ENCODE data around the gene DES. TPM values are rescaled to one million over a fixed set of nuclear protein-coding genes. Genes with fewer than 3 reads are reported as not detected.

Gene DES
- total RNA-seq, 1 donor from 2014 or later = 3,588 TPM

DNA sequence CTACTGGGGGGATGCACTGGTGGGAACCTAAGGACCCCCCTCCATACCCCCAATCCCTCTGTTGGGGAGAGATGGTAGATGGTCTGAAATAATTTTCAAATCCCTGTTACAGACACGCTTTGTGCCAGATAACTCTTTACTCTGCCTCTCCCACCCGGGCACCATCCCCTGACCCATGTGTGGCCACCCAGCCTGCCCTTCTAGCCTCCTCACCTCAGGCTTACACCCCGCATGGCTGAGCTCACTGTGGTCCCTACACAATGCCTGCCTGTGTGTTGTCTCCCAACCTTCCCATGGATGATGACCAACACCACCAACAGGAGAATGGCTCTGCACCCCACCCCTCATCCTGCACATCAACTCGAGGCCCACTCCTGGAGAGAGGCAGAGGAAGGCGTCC, 31.4 kb downstream of the DES start:
- Histone ChIP-seq H3K9me3 (ENCODE audit: control insufficient read depth in 3 of 3, low read length in 3 of 3) (no peaks in the 10 kb centered on the region), H3K4me1 (ENCODE audit: control insufficient read depth in 3 of 3, insufficient read depth in 3 of 3, low read length in 3 of 3) (peaks cover 58 to 78% (median 69%) of the 10 kb centered on the region in 3 donors), H3K9ac (ENCODE audit: low read depth in 1 of 3, low read length in 3 of 3) (peak overlapping the region in 2 of 3 donors; percentile 10 to 12), H3K27me3 (ENCODE audit: control insufficient read depth in 3 of 3, insufficient read depth in 3 of 3, low read length in 3 of 3) (peaks cover 0 to 2% (median 0%) of the 10 kb centered on the region in 3 donors), H3K36me3 (ENCODE audit: control insufficient read depth in 3 of 3, insufficient read depth in 3 of 3, low read length in 3 of 3) (peaks cover 23 to 32% (median 25%) of the 10 kb centered on the region in 3 donors), H3K4me3 (ENCODE audit: low read length in 3 of 3) (no peak overlapping the region), H3K27ac (ENCODE audit: low read depth, low read length) (no peak overlapping the region)

DNA sequence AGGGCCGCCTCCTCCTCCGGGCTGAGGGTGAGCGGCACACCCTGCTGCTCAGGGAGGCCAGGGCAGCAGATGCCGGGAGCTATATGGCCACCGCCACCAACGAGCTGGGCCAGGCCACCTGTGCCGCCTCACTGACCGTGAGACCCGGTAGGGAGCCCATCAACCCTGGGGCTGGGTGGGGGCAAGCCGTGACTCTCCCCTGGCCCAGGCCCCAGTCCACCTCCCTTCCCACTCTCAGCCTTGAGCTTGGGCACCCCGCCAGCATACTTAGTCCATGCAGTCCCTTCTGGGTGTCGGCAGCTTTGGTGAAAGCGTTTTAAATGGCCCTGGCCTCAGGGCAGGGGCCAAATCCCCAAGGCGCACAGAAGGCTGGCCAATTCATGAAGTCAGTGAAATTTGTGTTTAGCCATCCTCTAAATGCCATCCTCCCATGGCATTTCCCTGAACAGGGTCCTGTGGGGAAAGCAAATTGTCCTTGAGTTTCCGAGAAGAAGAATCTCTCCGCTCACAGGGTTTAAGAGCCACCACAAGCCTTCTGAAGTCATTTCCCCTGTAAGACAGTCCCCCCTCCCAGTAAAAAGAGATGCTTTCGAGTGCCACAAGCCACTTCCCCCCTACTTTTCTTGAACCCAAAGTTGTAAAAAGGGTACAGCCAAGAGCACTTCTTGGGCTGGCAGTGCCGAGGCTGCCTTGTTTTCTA, 33.6 kb downstream of the DES start:
- H3K9me3 ChIP-seq (ENCODE audit: control insufficient read depth in 3 of 3, low read length in 3 of 3) = no peaks in the 10 kb centered on the region
- peak overlapping the region; percentile 79 for H3K27ac ChIP-seq (ENCODE audit: low read depth, low read length)
- peaks cover 50 to 76% (median 69%) of the 10 kb centered on the region in 3 donors for H3K4me1 ChIP-seq (ENCODE audit: control insufficient read depth in 3 of 3, insufficient read depth in 3 of 3, low read length in 3 of 3)
- H3K4me3 ChIP-seq (ENCODE audit: low read length in 3 of 3) = peak overlapping the region in 1 of 3 donors; percentile 35
- H3K27me3 ChIP-seq (ENCODE audit: control insufficient read depth in 3 of 3, insufficient read depth in 3 of 3, low read length in 3 of 3) = peaks cover 0 to 2% (median 0%) of the 10 kb centered on the region in 3 donors
- H3K36me3 ChIP-seq (ENCODE audit: control insufficient read depth in 3 of 3, insufficient read depth in 3 of 3, low read length in 3 of 3) = peaks cover 25 to 28% (median 25%) of the 10 kb centered on the region in 3 donors
- peak overlapping the region; percentile 27 to 78 (median 65) for H3K9ac ChIP-seq (ENCODE audit: low read depth in 1 of 3, low read length in 3 of 3)

DNA sequence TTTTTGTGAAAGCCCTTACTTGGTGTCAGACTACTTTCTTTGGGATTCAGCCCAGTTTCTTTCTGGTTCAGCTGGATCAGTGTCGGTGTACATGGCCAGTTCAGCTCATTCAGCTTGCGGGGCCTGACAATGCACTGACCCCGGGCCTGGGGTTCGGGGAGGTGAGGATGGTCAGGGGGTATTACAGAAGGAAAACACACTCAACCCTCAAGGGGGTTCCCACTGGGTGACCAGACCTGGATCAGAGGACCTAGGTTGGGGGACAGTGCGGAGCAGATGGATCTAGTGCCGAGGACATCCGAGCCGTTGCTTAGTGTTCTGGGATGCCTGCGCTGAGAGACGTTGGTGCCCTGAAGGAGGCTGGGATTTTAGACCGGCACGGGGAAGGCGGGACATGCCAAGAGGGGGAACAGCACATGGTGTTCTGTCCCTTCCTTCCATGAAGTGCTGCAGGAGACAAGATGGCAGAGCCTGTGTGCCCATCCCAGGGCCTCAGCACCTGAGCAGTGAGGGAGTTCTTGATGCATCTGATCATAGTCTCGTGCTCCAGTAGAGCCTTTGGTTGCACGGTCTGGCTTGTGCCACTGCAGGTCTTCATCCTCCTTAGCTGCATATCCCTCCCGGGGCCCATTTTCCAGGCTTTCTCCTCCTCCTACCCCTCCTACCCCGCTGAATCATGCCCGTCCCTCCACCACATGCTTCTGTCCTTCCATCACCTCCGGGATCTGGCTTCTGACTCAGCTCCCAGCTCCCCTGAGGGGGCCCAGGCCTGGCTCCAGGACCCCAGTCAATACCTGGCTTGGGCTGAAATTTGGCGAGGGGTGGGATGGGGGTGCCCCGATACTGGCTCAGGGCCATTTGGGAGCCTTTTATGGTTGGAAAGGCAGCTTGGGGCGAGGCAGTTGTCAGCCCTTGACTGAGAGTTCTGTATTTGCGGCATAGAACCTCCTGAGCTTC, 34.5 kb downstream of the DES start:
- peak overlapping the region; percentile 79 for H3K27ac ChIP-seq (ENCODE audit: low read depth, low read length)
- peaks cover 0 to 2% (median 0%) of the 10 kb centered on the region in 3 donors for H3K27me3 ChIP-seq (ENCODE audit: control insufficient read depth in 3 of 3, insufficient read depth in 3 of 3, low read length in 3 of 3)
- H3K9me3 ChIP-seq (ENCODE audit: control insufficient read depth in 3 of 3, low read length in 3 of 3) = no peaks in the 10 kb centered on the region
- peak overlapping the region; percentile 41 to 78 (median 45) for H3K9ac ChIP-seq (ENCODE audit: low read depth in 1 of 3, low read length in 3 of 3)
- H3K4me1 ChIP-seq (ENCODE audit: control insufficient read depth in 3 of 3, insufficient read depth in 3 of 3, low read length in 3 of 3) = peaks cover 56 to 81% (median 73%) of the 10 kb centered on the region in 3 donors
- peaks cover 25 to 32% (median 28%) of the 10 kb centered on the region in 3 donors for H3K36me3 ChIP-seq (ENCODE audit: control insufficient read depth in 3 of 3, insufficient read depth in 3 of 3, low read length in 3 of 3)
- peak overlapping the region in 1 of 3 donors; percentile 52 for H3K4me3 ChIP-seq (ENCODE audit: low read length in 3 of 3)

DNA sequence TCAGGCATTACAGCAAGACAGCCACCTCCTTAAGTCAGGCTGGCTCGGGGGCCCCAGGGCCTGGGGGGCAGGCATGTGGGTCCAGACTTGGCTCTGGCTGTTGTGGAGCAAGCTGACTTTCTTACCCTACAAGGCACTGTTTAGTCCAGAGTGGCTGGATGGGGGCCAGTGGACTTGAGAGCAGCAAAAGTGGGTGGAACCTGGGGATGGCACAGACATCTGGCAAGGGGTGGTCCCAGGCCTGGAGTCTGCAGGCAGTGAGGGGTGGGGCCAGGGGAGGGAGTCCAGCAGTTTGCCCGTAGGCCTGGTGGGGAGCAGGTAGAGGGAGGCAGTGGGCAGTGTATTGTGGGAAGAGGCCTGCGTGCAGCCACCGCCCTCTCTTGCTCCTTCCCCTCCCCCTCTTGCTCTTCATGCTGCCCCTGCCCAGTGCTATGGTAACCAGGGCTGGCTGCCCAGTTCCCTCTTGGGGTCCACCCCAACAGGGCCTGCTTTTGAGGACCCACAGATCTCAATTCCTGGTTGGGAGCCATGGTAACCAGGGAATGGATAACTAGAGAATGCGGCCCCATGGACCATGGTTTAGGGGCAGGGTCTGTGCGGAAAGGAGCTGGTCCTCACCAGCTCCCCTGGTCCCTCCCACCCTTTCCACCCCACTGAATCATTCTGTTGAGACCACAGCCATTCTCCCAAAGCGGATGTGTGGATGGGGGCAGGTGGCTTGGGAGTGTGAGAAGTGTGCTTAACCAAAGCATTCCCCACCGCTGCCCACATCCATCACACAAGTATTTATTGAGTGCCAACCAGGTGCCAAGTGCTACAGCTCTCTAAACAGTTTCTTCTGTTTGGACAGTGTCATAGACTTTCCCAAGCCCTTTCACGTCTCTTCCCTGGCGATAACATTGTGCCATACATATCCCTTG, 35.8 kb downstream of the DES start:
- Histone ChIP-seq H3K9me3 (ENCODE audit: control insufficient read depth in 3 of 3, low read length in 3 of 3) (no peaks in the 10 kb centered on the region), H3K9ac (ENCODE audit: low read depth in 1 of 3, low read length in 3 of 3) (peak overlapping the region; percentile 41 to 78 (median 45)), H3K27me3 (ENCODE audit: control insufficient read depth in 3 of 3, insufficient read depth in 3 of 3, low read length in 3 of 3) (peaks cover 0 to 2% (median 0%) of the 10 kb centered on the region in 3 donors), H3K27ac (ENCODE audit: low read depth, low read length) (peak overlapping the region; percentile 79), H3K4me3 (ENCODE audit: low read length in 3 of 3) (peak overlapping the region in 2 of 3 donors; percentile 19 to 36), H3K36me3 (ENCODE audit: control insufficient read depth in 3 of 3, insufficient read depth in 3 of 3, low read length in 3 of 3) (peaks cover 25 to 32% (median 32%) of the 10 kb centered on the region in 3 donors), H3K4me1 (ENCODE audit: control insufficient read depth in 3 of 3, insufficient read depth in 3 of 3, low read length in 3 of 3) (peaks cover 69 to 93% (median 86%) of the 10 kb centered on the region in 3 donors)

DNA sequence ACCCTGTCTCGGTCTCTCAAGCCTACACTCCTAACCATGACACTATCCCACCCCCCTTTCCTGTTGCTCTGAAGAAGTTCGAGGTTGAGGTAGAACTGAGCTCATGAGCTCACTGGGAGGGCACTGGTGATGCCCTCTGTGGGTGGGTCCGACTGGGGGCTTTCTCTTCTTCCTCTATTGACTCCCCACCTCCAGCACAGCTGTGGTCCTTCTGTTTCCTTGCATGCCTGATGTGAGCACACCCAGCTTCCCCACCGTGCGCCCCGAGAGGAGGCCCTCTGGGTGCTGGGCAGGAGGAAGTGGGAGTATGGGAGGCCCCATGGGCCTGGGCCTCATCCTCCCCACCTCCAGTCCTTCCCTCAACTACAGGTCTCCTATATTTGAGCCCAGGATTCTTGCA, 37.4 kb downstream of the DES start:
- H3K27ac ChIP-seq (ENCODE audit: low read depth, low read length) = peak overlapping the region; percentile 26
- H3K9ac ChIP-seq (ENCODE audit: low read depth in 1 of 3, low read length in 3 of 3) = peak overlapping the region in 1 of 3 donors; percentile 40
- H3K4me1 ChIP-seq (ENCODE audit: control insufficient read depth in 3 of 3, insufficient read depth in 3 of 3, low read length in 3 of 3) = peaks cover 79 to 96% (median 88%) of the 10 kb centered on the region in 3 donors
- H3K27me3 ChIP-seq (ENCODE audit: control insufficient read depth in 3 of 3, insufficient read depth in 3 of 3, low read length in 3 of 3) = peaks cover 0 to 5% (median 2%) of the 10 kb centered on the region in 3 donors
- no peaks in the 10 kb centered on the region for H3K9me3 ChIP-seq (ENCODE audit: control insufficient read depth in 3 of 3, low read length in 3 of 3)
- peaks cover 13 to 19% (median 17%) of the 10 kb centered on the region in 3 donors for H3K36me3 ChIP-seq (ENCODE audit: control insufficient read depth in 3 of 3, insufficient read depth in 3 of 3, low read length in 3 of 3)
- no peak overlapping the region for H3K4me3 ChIP-seq (ENCODE audit: low read length in 3 of 3)

DNA sequence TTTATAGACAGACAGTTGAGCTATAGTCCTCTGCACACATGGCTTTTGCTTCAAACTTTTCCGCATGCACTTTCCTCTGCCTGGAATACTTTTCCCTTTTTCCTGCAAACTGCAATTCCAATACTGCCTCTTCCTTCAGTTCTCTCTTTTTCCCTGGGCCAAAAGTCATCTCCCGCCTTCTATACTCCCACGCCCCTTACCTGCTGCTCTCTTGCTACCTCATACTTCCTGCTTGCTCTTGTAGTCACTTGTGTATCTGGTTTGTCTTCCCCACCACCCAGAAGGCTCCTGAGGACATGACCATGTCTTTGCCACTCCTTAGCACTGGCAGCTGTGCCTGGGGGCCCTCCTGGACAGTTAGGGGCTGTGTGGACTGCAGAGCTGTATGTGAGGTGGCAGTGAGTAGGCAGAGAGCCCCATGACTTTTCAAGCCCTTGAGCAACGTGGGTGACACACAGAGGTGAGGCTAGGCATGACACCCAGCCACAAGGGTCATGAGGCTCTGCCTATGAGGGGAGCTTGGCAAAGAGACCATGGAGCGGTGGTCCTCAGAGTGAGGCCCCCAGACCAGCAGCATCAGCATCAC, 39.7 kb downstream of the DES start:
- H3K27me3 ChIP-seq (ENCODE audit: control insufficient read depth in 3 of 3, insufficient read depth in 3 of 3, low read length in 3 of 3) = peaks cover 0 to 5% (median 0%) of the 10 kb centered on the region in 3 donors
- peaks cover 12 to 34% (median 27%) of the 10 kb centered on the region in 3 donors for H3K36me3 ChIP-seq (ENCODE audit: control insufficient read depth in 3 of 3, insufficient read depth in 3 of 3, low read length in 3 of 3)
- H3K9ac ChIP-seq (ENCODE audit: low read depth in 1 of 3, low read length in 3 of 3) = peak overlapping the region in 1 of 3 donors; percentile 64
- H3K9me3 ChIP-seq (ENCODE audit: control insufficient read depth in 3 of 3, low read length in 3 of 3) = no peaks in the 10 kb centered on the region
- H3K4me1 ChIP-seq (ENCODE audit: control insufficient read depth in 3 of 3, insufficient read depth in 3 of 3, low read length in 3 of 3) = peaks cover 68 to 88% (median 74%) of the 10 kb centered on the region in 3 donors
- H3K27ac ChIP-seq (ENCODE audit: low read depth, low read length) = peak overlapping the region; percentile 5
- no peak overlapping the region for H3K4me3 ChIP-seq (ENCODE audit: low read length in 3 of 3)

DNA sequence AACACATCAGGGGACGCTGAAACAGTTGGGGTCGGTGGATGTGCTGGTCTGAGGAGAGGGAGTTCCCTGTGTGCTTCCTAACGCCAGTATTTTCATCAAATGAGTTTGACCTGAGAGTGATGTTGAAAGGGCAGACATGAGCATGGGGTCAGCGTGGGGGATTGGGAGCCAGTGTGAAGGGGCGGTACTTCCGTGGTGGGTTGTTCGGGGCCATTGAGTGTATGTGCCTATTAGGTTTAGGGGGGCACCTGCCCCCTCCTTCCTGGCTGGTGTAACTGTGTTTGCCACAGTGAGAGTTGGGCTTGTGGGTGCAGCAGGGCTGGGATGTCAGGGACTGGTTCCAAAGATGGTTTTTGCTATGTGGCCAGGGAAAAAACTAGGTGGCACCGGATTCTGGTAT, 40.8 kb downstream of the DES start:
- peaks cover 16 to 34% (median 30%) of the 10 kb centered on the region in 3 donors for H3K36me3 ChIP-seq (ENCODE audit: control insufficient read depth in 3 of 3, insufficient read depth in 3 of 3, low read length in 3 of 3)
- peaks cover 0 to 5% (median 0%) of the 10 kb centered on the region in 3 donors for H3K27me3 ChIP-seq (ENCODE audit: control insufficient read depth in 3 of 3, insufficient read depth in 3 of 3, low read length in 3 of 3)
- H3K27ac ChIP-seq (ENCODE audit: low read depth, low read length) = peak overlapping the region; percentile 93
- peak overlapping the region in 1 of 3 donors; percentile 56 for H3K4me3 ChIP-seq (ENCODE audit: low read length in 3 of 3)
- H3K4me1 ChIP-seq (ENCODE audit: control insufficient read depth in 3 of 3, insufficient read depth in 3 of 3, low read length in 3 of 3) = peaks cover 57 to 77% (median 63%) of the 10 kb centered on the region in 3 donors
- H3K9me3 ChIP-seq (ENCODE audit: control insufficient read depth in 3 of 3, low read length in 3 of 3) = no peaks in the 10 kb centered on the region
- peak overlapping the region in 2 of 3 donors; percentile 36 to 85 for H3K9ac ChIP-seq (ENCODE audit: low read depth in 1 of 3, low read length in 3 of 3)

DNA sequence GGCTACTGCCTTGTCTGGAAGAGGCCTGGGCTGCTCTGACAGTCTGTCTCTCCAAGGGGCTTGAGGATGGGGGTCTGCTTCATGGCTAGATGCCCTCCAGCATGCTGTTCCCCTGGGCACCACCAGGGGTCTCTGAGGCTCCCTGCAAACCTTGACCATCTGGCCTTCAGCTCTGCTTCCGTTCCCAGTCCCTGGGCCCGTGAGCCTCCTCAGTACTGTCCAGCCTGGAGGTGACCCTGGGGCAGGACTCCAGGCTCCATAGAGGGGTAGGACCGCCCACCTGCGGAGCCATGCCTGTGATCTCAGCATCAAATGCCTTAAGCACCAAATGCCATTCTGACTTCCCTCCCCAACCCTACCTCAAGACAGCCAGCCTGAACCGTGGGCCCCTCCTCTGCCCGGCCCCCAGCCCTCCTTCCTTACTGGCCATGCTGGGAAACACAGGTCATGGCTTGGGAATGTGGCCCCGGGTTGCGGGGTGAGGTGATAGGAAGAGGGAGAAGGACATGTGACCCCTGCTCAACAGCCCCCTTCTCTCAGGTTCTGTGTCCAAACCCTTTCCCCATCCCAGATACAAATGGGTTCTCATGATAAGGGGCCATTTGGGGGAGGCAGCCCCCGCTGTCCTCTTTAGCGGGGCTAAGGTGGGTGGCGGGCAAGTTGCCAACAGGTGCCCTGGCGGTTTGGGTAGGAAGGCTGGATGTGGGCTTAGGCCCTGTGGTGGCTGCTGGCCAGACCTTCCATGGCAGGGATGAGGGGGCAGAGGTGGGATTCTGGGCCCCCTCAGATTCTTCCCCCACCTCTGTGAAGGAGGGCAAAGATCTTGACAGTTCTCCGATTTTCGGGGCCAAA, 41.5 kb downstream of the DES start:
- Histone ChIP-seq H3K36me3 (ENCODE audit: control insufficient read depth in 3 of 3, insufficient read depth in 3 of 3, low read length in 3 of 3) (peaks cover 23 to 38% (median 37%) of the 10 kb centered on the region in 3 donors), H3K4me3 (ENCODE audit: low read length in 3 of 3) (peak overlapping the region; percentile 43 to 56 (median 54)), H3K27ac (ENCODE audit: low read depth, low read length) (peak overlapping the region; percentile 93), H3K9me3 (ENCODE audit: control insufficient read depth in 3 of 3, low read length in 3 of 3) (no peaks in the 10 kb centered on the region), H3K27me3 (ENCODE audit: control insufficient read depth in 3 of 3, insufficient read depth in 3 of 3, low read length in 3 of 3) (peaks cover 0 to 5% (median 0%) of the 10 kb centered on the region in 3 donors), H3K9ac (ENCODE audit: low read depth in 1 of 3, low read length in 3 of 3) (peak overlapping the region; percentile 64 to 85 (median 84)), H3K4me1 (ENCODE audit: control insufficient read depth in 3 of 3, insufficient read depth in 3 of 3, low read length in 3 of 3) (peaks cover 50 to 70% (median 56%) of the 10 kb centered on the region in 3 donors)
